Measurements from ENCODE around the gene GNB1.

GNB1 gene

DNA sequence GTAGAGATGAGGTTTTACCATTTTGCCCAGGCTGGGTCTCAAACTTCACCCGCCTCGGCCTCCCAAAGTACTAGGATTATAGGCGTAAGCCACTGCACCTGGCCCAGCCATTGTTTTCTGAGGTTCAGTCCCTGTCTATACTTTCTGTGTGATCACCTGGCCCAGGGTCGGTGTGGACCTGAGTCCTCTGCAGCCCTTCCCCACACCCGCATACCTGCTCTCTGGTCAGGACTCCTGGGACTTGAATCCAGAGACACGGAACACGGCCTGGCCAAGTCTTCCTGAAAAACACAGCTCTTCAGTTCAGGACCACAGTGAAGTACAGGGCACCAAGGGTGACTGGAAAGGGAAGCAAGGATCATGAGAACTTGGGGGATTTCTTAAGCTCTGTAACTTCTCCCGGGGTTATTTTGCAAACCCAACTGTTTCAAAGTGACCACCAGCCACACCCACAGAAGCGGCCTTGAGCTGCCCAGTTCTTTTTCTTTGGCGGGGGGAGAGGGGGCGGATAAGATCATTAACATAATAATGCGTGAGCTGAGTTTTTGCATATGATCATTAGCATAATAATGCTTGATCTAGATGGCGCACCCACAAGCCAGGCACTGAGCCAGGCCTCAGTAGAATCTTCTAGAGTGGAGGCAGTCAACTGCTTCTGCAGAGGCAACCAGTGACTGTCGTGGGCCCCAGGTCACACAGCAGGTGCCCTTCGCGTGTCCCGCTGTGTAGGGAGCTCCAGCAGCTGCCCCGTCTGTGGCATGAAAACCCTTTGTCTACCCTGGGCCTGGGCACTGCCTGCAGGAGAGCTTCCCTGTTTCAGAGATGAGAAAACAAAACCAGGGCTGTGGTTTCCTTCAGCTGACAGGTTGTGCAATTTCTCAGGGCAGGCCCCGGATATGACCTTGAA is 110.9 kb downstream of the GNB1 start:
- no peak for DNase-seq
- in situ Hi-C loops (cut with HindIII; ENCODE audit: low pct_ligation_motif_present, low pct_unique_long_range_greater_than_20kb, low sequenced_read_pairs) = no loop called here

GRCh38 chr1:1779320-1779675 is 111.6 kb downstream of the GNB1 start:
- in situ Hi-C loops (cut with HindIII; ENCODE audit: low pct_ligation_motif_present, low pct_unique_long_range_greater_than_20kb, low sequenced_read_pairs) = no loop called here
- DNase-seq = no peak

GRCh38 chr1:1778663-1779319 is 112.1 kb downstream of the GNB1 start:
- peak; percentile 69 for DNase-seq
- in situ Hi-C loops (cut with HindIII; ENCODE audit: low pct_ligation_motif_present, low pct_unique_long_range_greater_than_20kb, low sequenced_read_pairs) = no loop called here

DNA sequence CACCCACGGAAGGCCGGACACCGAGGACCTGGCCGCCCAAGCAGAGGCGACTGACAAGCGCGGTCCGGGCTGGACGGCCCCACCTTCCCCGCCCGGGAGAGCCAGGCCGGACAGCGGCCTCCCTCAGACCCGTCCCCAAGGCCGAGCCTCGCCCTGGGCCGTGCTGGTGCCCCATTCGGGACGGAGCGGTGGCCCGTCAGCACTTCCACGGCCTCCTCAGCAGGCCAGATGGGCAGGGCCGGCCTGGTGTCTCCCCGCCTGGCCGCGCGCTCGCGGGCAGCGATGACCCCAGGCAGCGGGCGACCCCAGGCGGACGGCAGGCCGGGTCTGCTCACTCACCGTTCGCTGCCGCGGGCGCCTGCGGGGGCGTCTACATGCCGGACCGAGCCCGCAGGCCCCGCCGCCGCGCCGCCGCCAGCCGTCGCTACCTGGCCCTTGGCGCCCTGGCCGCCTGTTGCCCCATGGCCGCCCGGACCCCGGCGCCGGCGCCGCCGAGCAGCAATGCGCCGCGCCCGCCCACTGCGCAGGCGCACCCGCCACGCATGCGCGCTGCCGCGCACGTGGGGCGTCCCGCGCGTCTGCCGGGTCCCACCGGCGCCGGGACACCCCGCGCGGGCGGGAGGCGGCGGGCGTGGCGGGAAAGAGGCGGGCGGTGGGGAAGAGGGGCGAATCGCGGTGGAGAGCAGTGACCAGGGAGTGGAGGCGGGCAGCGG is 112.8 kb downstream of the GNB1 start, which contains the start of gene NADK:
Gene NADK (minus strand): TSS at position 521 of the 713 bp plus-strand sequence. CDS start 13,064 bp downstream, outside the sequence.
- in situ Hi-C loops (cut with HindIII; ENCODE audit: low pct_ligation_motif_present, low pct_unique_long_range_greater_than_20kb, low sequenced_read_pairs) = no loop called here
- DNase-seq = peak; percentile 72

DNA sequence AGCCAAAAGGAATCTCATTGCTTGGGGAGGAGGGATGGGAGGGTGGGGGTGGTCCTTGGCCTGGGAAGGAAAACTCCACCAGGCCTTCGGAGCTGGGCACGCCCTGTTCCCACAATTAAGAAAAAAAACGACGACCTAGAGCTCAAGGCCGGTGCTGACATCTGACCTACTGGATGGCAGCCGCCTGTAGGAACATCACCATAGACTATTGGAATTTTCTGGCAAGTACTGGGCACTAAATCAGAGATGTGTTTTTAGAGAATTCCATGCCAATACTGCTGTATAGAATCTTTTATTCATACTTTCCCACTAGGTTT is 113.3 kb downstream of the GNB1 start:
- DNase-seq = peak; percentile 25

DNA sequence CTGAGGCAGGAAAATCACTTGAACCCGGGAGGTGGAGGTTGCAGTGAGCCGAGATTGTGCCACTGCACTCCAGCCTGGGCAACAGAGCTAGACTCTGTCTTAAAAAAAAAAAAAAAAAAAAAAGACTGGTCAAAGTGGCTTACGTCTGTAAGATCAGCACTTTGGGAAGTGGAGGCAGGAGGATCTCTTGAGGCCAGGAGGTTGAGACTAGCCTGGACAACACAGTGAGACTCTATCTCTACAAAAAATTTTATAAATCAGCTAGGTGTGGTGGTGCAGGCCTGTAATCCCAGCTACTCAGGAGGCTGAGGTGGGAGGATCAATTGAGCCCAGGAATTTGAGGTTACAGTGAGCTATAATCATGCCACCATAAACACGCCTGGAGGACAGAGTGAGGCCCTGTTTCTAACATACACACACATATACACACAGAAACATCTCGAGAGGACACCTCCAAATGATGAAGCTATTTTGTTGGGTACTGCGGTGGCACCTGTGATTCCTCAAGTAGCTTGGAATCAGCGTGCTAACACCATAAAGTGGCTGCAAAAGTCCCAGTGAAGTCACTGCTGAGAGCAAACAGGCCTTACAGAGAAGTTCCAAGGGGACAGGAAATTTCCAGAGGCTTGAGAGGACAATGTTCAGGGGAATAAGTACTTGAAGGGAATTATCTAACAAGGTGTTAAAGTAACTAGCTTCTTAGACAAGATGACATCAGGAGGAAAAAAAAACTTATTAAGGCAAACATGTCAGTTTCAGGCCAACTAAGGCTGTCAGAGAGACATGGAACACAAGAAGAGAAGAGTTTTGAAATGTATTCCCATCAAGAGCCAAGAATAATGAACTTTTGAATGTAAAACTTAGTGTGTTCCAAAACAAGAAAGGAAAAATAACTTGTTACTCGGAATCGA is 114.0 kb downstream of the GNB1 start:
- DNase-seq = no peak
- in situ Hi-C loops (cut with HindIII; ENCODE audit: low pct_ligation_motif_present, low pct_unique_long_range_greater_than_20kb, low sequenced_read_pairs) = no loop called here

More for the DNA sequence above, 113.3 kb downstream of the GNB1 start:
- in situ Hi-C loops (cut with HindIII; ENCODE audit: low pct_ligation_motif_present, low pct_unique_long_range_greater_than_20kb, low sequenced_read_pairs) = no loop called here

DNA sequence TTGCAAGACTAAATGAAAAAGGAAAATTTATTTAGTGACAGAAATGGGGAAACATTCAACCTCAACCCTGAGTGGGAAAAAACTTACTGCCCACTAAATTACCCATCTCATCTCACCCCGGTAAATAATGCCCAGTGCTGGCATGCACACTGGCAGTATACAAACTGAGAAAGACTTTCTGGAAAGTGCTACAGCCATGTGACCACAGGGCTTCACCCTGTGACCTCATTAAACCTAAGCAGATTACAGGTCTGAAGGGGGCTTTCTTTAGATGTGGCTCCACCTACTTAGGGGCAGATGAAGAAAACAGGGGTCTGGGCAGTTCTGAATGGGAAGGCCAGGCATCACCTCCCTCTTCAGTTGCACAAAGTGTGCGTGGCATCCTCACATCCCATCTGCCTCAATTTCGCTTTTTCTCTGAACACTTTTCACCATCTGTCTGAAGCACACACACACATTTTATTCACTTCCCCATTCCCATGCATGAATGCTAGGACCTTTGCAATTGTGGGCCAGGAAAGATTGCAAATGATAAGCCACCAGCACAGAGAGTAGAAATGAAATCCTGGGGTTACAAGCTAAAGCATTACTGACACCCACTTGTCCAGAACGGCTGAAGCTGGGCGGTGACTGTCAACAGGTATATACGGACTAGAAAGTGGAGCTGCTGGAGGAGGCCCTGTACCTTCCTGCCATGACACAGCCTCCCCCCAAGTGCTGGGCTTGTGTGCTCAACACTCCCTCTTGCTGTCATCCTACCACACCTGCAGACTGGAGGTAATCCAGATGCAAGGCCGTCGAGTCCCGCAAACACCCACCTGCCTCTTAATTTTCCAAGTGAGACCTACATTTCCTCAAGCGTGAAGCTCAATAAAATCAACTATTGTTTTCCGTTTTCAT is 115.3 kb downstream of the GNB1 start:
- in situ Hi-C loops (cut with HindIII; ENCODE audit: low pct_ligation_motif_present, low pct_unique_long_range_greater_than_20kb, low sequenced_read_pairs) = no loop called here
- no peak for DNase-seq

DNA sequence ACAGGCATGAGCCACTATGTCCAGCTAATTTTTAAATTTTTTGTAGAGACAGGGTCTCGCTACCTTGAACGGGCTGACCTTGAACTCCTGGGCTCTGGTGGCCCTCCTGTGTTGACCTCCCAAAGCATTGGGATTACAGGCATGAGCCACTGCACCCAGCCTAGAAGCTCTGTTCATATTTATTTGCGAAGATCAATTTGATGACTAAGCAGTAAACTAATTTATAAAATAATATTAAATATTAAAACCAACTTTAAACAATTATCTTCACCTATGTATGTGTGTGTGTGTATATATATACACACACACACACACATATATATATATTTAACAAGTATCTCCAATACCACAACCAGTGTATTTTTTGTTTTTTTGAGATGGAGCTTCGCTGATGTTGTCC is 117.0 kb downstream of the GNB1 start:
- no peak for DNase-seq
- in situ Hi-C loops (cut with HindIII; ENCODE audit: low pct_ligation_motif_present, low pct_unique_long_range_greater_than_20kb, low sequenced_read_pairs) = no loop called here

DNA sequence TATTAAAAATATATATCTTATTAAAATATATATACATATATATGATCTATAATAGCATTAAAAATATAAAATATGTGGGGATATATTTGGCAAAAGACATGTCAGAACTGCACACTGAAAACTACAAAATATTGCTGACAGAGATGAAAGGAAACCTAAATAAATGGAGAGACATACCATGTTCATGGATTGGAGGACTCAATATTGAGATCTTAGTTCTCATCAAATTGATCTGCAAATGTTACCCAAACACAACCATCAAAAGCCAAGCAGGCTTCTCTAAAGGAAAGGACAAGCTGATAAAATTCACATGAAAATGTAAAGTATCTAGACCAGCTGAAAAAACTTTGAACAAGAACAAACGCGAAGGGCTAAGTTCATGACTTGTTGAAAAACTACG is 119.8 kb downstream of the GNB1 start:
- in situ Hi-C loops (cut with HindIII; ENCODE audit: low pct_ligation_motif_present, low pct_unique_long_range_greater_than_20kb, low sequenced_read_pairs) = no loop called here
- DNase-seq = no peak

GRCh38 chr1:1770102-1770501 is 120.8 kb downstream of the GNB1 start:
- DNase-seq = no peak
- in situ Hi-C loops (cut with HindIII; ENCODE audit: low pct_ligation_motif_present, low pct_unique_long_range_greater_than_20kb, low sequenced_read_pairs) = no loop called here

DNA sequence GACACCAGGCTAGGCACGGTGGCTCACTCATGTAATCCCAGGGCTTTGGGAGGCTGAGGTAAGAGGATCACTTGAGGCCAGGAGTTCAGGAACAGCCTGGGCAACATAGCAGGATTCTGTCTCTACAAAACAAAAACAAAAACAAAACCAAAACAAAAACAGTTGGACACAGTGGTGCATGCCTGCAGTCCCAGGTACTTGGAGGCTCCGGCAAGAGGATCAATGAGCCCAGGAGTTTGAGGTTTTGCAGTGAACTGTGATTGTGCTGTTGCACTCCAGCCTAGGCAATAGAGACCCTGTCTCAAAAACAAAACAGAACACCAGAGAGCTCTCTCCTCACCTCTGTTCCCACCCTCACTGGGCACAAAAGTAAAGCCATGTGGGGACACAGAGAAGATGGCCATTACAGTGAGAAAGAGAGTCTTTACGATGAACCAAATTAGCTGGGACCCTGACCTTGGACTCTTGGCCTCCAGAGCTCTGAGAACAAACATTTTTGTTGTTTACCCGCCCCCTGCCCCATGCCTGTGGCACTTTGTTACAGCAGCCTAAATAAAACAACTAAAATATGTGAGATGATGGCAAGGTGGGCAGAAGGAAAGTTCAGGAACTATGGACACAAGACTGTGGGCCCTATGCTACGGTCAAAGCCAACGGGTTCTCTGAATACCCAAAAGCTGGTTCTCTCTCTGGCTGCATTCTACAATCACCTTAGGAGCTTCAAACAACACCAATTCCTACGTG is 122.5 kb downstream of the GNB1 start:
- no peak for DNase-seq
- in situ Hi-C loops (cut with HindIII; ENCODE audit: low pct_ligation_motif_present, low pct_unique_long_range_greater_than_20kb, low sequenced_read_pairs) = no loop called here

GRCh38 chr1:1764876-1765470 is 125.9 kb downstream of the GNB1 start:
- no peak for DNase-seq
- in situ Hi-C loops (cut with HindIII; ENCODE audit: low pct_ligation_motif_present, low pct_unique_long_range_greater_than_20kb, low sequenced_read_pairs) = no loop called here

DNA sequence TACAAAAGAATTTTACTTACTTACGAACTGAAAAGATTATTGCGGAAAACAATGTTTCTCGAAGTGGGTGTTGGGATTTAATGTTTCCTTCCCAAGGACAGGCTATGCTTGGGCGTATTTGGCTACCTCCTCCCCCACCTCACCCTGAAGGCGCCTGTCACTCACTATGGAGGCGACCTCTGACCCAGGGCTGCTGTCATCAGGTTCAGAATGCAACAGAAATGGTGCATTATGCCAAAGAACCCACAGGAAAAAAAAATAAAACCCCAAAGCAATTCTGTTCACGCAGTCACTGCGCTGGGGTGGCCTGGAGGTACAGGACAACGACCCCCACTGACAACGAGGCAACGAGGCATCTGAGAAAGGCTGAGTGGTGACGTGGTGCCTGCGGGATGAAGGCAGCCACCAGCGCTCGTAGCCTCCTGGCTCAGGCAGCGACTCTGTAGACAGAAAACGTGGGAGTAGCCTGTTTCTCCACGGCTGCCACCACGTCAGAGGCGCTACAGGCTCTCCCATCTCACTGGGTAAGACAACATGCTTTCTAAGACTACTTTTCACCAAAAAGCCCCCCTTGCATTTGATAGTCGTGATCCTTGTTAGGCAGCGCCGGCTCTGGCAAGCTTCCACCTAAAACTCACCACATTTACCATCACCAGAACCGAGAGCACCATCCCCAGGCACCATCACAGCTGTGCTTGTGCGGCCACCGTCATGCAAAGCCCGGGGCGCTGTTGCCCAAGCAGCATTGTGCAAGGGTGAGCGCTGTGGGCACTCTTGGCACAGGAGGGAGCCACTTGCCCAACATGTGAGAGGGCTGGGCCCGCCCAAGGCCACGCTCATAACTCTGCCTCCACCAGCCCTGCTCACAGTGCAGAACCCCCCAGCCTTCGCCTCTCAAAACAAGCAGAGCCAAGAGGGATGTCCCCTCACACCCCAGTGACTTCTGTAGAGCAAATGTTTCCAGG is 126.9 kb downstream of the GNB1 start:
- DNase-seq = no peak
- in situ Hi-C loops (cut with HindIII; ENCODE audit: low pct_ligation_motif_present, low pct_unique_long_range_greater_than_20kb, low sequenced_read_pairs) = no loop called here

DNA sequence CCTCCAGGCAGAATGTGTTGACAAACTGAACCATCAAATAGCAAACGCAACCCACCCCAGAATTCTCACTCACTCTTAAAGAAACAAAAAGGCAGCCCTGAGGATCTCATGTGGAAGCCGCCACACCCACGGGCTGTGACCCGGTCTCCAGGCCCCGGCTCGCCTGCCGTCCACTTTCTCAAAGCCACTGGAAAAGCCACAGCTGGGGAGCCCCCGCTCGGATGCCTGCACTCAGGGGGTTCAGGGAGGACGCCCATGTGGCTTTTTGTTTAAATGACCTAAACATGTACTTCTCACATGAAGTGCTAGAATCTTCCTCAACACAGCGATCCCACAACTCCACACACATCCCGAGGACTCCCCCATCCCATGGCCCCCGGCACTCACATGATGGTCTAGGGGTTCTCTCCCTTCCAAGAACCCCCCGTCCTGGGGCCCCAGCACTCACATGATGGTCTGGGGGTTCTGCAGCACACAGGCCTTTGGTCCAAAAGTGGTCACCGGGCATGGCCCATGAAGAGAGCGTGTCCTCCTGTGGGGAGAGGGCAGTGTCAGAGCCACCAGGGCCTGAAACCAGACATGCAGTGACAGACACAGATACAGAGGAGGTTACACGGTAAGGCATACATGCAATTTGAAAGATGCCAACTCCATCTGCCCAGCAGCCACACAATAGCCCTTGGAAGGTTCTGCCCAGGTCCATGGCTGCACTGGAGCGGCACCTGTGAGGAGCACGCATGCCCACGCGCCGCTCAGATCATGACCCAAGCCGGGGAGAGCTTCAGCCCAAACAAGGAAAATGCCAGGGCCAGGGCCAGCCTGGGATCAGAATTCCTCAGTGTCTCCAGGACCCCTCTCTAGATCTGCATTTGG is 129.1 kb downstream of the GNB1 start:
- no peak for DNase-seq
- in situ Hi-C loops (cut with HindIII; ENCODE audit: low pct_ligation_motif_present, low pct_unique_long_range_greater_than_20kb, low sequenced_read_pairs) = no loop called here

GRCh38 chr1:1760715-1761114 is 130.2 kb downstream of the GNB1 start:
- no peak for DNase-seq
- in situ Hi-C loops (cut with HindIII; ENCODE audit: low pct_ligation_motif_present, low pct_unique_long_range_greater_than_20kb, low sequenced_read_pairs) = no loop called here

Measured in ACHN (cell line).